SH-SY5Y (cell line): ENCODE data around the gene RASGRF2.

Experiments used
- GATA2 ChIP-seq: IDR thresholded peaks from 2 replicates; pipeline ENCODE4 v1.6.1; 2011; ENCODE audit warnings: mild to moderate bottlenecking, low read depth, low read length
- GATA3 ChIP-seq: IDR thresholded peaks from 2 replicates; pipeline ENCODE4 v1.6.1; 2011; ENCODE audit warnings: low read depth, mild to moderate bottlenecking, low read length, moderate library complexity

DNA sequence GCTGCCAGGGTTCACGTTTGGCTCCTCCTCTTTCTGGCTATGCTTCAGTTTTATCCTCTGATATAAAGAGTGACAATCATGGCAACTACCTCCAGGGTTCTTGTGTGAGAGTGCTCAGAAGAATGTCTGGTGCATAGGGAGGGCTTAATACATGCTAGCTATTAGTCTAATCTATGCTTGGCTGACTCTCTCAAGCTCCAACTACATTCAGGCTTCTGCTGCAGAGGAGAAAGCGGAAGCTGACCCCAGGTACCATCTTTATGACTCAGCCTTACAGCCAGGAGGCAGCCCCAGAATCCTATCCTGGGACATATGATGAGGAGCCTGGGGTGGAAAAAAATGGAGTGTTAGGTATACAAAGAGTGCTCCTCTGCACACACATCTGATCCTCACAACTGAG is 32.1 kb upstream of the RASGRF2 start:
- TF ChIP-seq GATA2 (no peak), GATA3 (no peak)
